Panc1 (cell line): ENCODE results near the gene MAGI3. TPM values are rescaled to one million over a fixed set of nuclear protein-coding genes. Genes with fewer than 3 reads are reported as not detected.

Source experiments
- ATAC-seq: fragments of 200-7000 bp; cut with Tn5 transposase; 2 replicates; pipeline ENCODE4 v1.9.1; 2020; ENCODE audit warnings: mild to moderate bottlenecking, moderate library complexity
- BruUV-seq: library from RNA; stranded (reverse); fragments of 400-500 nt; replicated peaks from 2 replicates; lab custom pipeline; 2021; lab: Mats Ljungman, UMichigan
- CTCF ChIA-PET: fragments of 300-600 bp; sonication (Branson Sonifier 250); formaldehyde crosslinking; loops from one replicate; lab custom pipeline; 2022; ENCODE audit warnings: antibody characterized with exemption; lab: Charles Lee
- POLR2A ChIA-PET: fragments of 300-600 bp; sonication (Branson Sonifier 250); formaldehyde crosslinking; loops from one replicate; lab custom pipeline; 2022; ENCODE audit warnings: antibody characterized with exemption; lab: Charles Lee
- DNase-seq: peaks from one replicate; pipeline ENCODE4 v3.0.0-alpha.2; 2010; ENCODE audit warnings: low read depth, low spot score
- H3K27ac ChIP-seq: 2 replicates; pipeline ENCODE4 v1.5.1; 2011; ENCODE audit warnings: mild to moderate bottlenecking, low read length, inconsistent platforms
- H3K27me3 ChIP-seq: fragments of 200-500 bp; sonication (Bioruptor generic); 2 replicates; pipeline ENCODE4 v1.6.0; 2014; ENCODE audit warnings: low read length, inconsistent platforms; ENCODE audit not compliant: control insufficient read depth, insufficient read depth
- H3K36me3 ChIP-seq: fragments of 200-500 bp; sonication (Bioruptor generic); 2 replicates; pipeline ENCODE4 v1.5.1; 2014; ENCODE audit warnings: inconsistent platforms, mild to moderate bottlenecking, low read length, moderate library complexity; ENCODE audit not compliant: control insufficient read depth, insufficient read depth
- H3K4me1 ChIP-seq: 2 replicates; pipeline ENCODE4 v1.5.1; 2011; ENCODE audit warnings: inconsistent platforms, mild to moderate bottlenecking, low read length, moderate library complexity; ENCODE audit not compliant: control insufficient read depth, insufficient read depth
- H3K4me3 ChIP-seq, 2 experiments: 2 replicates each; pipeline ENCODE4 v1.5.1; 2011 to 2012; ENCODE audit warnings: low read depth in 2 of 2, low read length in 2 of 2, mild to moderate bottlenecking in 2 of 2, inconsistent platforms in 1 of 2, moderate library complexity in 1 of 2
- H3K9me3 ChIP-seq: fragments of 200-500 bp; sonication (Bioruptor generic); 2 replicates; pipeline ENCODE4 v1.5.1; 2014; ENCODE audit warnings: low read depth, mild to moderate bottlenecking, inconsistent platforms, low read length, moderate library complexity; ENCODE audit not compliant: control insufficient read depth, insufficient read depth
- POLR2AphosphoS5 ChIP-seq: IDR thresholded peaks from 2 replicates; pipeline ENCODE4 v1.6.1; 2012; ENCODE audit warnings: mild to moderate bottlenecking, low read depth, low read length, moderate library complexity
- REST ChIP-seq, 2 experiments: IDR thresholded peaks; 2 replicates each; pipeline ENCODE4 v1.6.1; 2011 to 2012; ENCODE audit warnings: low read depth in 2 of 2, control low read depth in 1 of 2, low read length in 1 of 2, mild to moderate bottlenecking in 1 of 2, moderate library complexity in 1 of 2; ENCODE audit not compliant: insufficient read depth in 1 of 2
- SIN3A ChIP-seq: IDR thresholded peaks from 2 replicates; pipeline ENCODE4 v1.6.1; 2012; ENCODE audit warnings: low read depth, mild to moderate bottlenecking, low read length, moderate library complexity, borderline replicate concordance; ENCODE audit not compliant: insufficient read depth
- TCF7L2 ChIP-seq: IDR thresholded peaks from 2 replicates; pipeline ENCODE4 v1.6.1; 2011; ENCODE audit warnings: mild to moderate bottlenecking, low read depth, low read length, inconsistent platforms
- in situ Hi-C: cut with HindIII; loops from 2 replicates; pipeline ENCODE4 v1.10.0; 2016; ENCODE audit warnings: low sequenced_read_pairs, low pct_unique_long_range_greater_than_20kb
- intact Hi-C: fragments of 100-400 bp; cut with micrococcal nuclease; formaldehyde crosslinking; loops from one replicate; pipeline ENCODE4 v1.10.0; 2022; ENCODE audit not compliant: unreplicated experiment
- total RNA-seq: library from RNA; stranded (reverse); gene quantifications from one replicate; pipeline ENCODE4 v1.2.1, GENCODE V29; 2021; ENCODE audit not compliant: unreplicated experiment
- TF ChIP-seq, protein P1 (sequence below): fragments of 450-650 bp; IDR thresholded peaks from 2 replicates; pipeline ENCODE4 v1.5.1; 2017; ENCODE audit warnings: mild to moderate bottlenecking

The MAGI3 gene
- total RNA-seq, 1 experiment from 2014 or later = 10.9 TPM

DNA sequence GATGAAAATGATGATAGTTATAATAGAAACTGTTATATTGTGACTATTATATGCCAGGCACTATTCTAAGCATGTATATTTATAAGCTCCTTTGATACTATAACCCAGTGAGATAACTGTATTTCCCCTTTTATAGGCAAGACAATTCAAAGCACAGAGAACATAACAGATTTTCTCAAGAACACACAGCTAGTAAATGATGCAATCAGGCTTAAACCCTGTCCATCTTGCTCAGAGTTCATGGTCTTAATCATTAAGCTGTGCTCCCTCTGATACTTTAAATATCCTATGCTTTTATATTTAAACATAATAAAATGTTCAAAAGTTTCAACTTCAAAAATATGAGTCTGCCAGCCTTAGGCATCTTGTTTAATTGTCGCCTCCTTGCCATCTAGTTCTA, 280.3 kb downstream of the MAGI3 start:
- in situ Hi-C loops (no loop called here), intact Hi-C loops (loop anchor here (10.0 kb wide), 1 partner anchor 276 kb away; the partner anchor contains the start of gene MAGI3)
- no peak overlapping the region for H3K4me3 ChIP-seq
- BruUV-seq = no TSS peak
- CTCF ChIA-PET = no interaction called here
- no peaks in the 10 kb centered on the region for H3K9me3 ChIP-seq
- TF ChIP-seq REST (IDR thresholded peaks at IDR 0.05; ENCODE audit: insufficient read depth in 1 of 2, low read depth in 2 of 2, low read length in 1 of 2) (no peak), POLR2AphosphoS5 (no peak), SIN3A (no peak), TCF7L2 (no peak)
- TF ChIP-seq, protein P1, sequence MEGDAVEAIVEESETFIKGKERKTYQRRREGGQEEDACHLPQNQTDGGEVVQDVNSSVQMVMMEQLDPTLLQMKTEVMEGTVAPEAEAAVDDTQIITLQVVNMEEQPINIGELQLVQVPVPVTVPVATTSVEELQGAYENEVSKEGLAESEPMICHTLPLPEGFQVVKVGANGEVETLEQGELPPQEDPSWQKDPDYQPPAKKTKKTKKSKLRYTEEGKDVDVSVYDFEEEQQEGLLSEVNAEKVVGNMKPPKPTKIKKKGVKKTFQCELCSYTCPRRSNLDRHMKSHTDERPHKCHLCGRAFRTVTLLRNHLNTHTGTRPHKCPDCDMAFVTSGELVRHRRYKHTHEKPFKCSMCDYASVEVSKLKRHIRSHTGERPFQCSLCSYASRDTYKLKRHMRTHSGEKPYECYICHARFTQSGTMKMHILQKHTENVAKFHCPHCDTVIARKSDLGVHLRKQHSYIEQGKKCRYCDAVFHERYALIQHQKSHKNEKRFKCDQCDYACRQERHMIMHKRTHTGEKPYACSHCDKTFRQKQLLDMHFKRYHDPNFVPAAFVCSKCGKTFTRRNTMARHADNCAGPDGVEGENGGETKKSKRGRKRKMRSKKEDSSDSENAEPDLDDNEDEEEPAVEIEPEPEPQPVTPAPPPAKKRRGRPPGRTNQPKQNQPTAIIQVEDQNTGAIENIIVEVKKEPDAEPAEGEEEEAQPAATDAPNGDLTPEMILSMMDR = no peak
- no peaks in the 10 kb centered on the region for H3K4me1 ChIP-seq
- H3K27ac ChIP-seq = no peak overlapping the region
- ATAC-seq (no peak), DNase-seq (no peak)
- peaks cover 2% of the 10 kb centered on the region; the same call in 1 of the 2 replicates for H3K36me3 ChIP-seq
- POLR2A ChIA-PET = interaction anchor here (0.6 kb wide), 1 partner anchor 372 kb away, joined by 5 read pairs; no protein-coding TSS in a partner anchor
- H3K27me3 ChIP-seq = no peaks in the 10 kb centered on the region

- no peak for ATAC-seq
- BruUV-seq = no TSS peak
- intact Hi-C loops = loop anchor here (10.0 kb wide), 1 partner anchor 278 kb away; the partner anchor contains the start of gene MAGI3
- peaks cover 2% of the 10 kb centered on the region; the same call in 1 of the 2 replicates for H3K36me3 ChIP-seq
- CTCF ChIA-PET = no interaction called here
- no peaks in the 10 kb centered on the region for H3K27me3 ChIP-seq
- POLR2A ChIA-PET = no interaction called here
- H3K4me3 ChIP-seq = no peak overlapping the region
- DNase-seq = no peak
- no peak overlapping the region for H3K27ac ChIP-seq
- in situ Hi-C loops = no loop called here
- no peaks in the 10 kb centered on the region for H3K9me3 ChIP-seq
- TF ChIP-seq REST (IDR thresholded peaks at IDR 0.05; ENCODE audit: insufficient read depth in 1 of 2, low read depth in 2 of 2, low read length in 1 of 2) = no peak
- TF ChIP-seq POLR2AphosphoS5 = no peak
- no peak for TF ChIP-seq TCF7L2
- TF ChIP-seq, protein P1 = no peak
- TF ChIP-seq SIN3A = no peak
- H3K4me1 ChIP-seq = no peaks in the 10 kb centered on the region
These were observed 282.2 kb downstream of the MAGI3 start for GRCh38 chr1:113672491-113672890.
